ENCODE data around the gene EDDM3A.

The EDDM3A gene

GRCh38 chr14:20726531-20726930 lies 19.2 kb upstream of the EDDM3A start:
- Histone ChIP-seq H3K4me1 (ENCODE audit: low read depth, poor library complexity, severe bottlenecking) (no peaks in the 10 kb centered on the region), H3K36me3 (ENCODE audit: insufficient read depth) (no peaks in the 10 kb centered on the region), H3K4me2 (no peak overlapping the region), H3K4me3 (IDR thresholded peaks at IDR 0.05; ENCODE audit: insufficient read depth, low read depth, low read length) (no peak overlapping the region), H3K27ac (no peak overlapping the region), H2AFZ (ENCODE audit: low read depth) (no peak overlapping the region), H3K9ac (no peak overlapping the region), H3K79me2 (ENCODE audit: insufficient read depth, low read depth) (no peaks in the 10 kb centered on the region), H4K20me1 (ENCODE audit: insufficient read depth) (no peaks in the 10 kb centered on the region), H3K27me3 (ENCODE audit: insufficient read depth, low read depth) (no peaks in the 10 kb centered on the region)
- no peak for TF ChIP-seq CTCF (conservative IDR thresholded peaks at IDR 0.05; ENCODE audit: low read depth, low read length)

DNA sequence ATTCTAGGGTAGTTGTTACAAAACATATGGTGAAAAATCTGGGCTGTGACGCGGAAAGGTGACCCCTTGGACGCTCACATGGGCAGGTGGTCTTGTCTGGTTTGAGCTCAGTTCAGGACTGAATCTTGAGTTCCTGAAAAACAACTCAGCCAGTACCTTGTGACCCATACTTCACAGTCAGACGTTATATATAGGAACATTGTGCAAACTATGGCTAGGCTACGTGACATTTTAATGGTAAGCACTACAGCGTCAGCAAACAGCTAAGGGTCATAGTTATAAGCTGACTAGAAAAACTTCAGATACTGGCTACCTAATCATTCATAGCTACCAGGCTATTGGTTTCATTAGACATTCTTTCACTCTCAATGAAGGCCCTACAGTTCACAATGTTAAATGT lies 14.8 kb upstream of the EDDM3A start:
- Histone ChIP-seq H3K4me1 (ENCODE audit: low read depth, poor library complexity, severe bottlenecking) (no peaks in the 10 kb centered on the region), H3K27ac (no peak overlapping the region), H3K27me3 (ENCODE audit: insufficient read depth, low read depth) (no peaks in the 10 kb centered on the region), H4K20me1 (ENCODE audit: insufficient read depth) (no peaks in the 10 kb centered on the region), H3K36me3 (ENCODE audit: insufficient read depth) (no peaks in the 10 kb centered on the region), H3K79me2 (ENCODE audit: insufficient read depth, low read depth) (no peaks in the 10 kb centered on the region), H3K4me3 (IDR thresholded peaks at IDR 0.05; ENCODE audit: insufficient read depth, low read depth, low read length) (no peak overlapping the region), H2AFZ (ENCODE audit: low read depth) (no peak overlapping the region), H3K9ac (no peak overlapping the region), H3K4me2 (no peak overlapping the region)
- no peak for TF ChIP-seq CTCF (conservative IDR thresholded peaks at IDR 0.05; ENCODE audit: low read depth, low read length)

DNA sequence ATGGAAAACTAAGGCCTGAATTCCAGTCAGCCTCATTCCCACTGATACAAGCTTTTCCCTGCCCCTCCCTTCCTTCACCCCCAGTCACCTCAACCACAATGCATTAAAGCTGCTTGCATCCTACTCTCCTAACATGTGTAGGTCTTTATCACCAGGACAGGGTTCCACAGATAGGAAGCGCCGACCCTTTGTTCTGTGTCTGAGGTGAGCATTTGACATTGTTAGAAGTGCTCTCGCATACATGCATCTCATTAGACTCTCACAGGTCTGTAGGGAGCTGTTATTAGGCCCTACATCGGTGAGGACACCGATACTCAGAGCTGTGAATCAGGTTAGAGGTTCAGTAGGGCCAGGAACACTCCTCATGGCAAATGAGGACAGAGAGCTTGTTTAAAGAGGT lies 13.2 kb upstream of the EDDM3A start:
- Histone ChIP-seq H3K4me2 (no peak overlapping the region), H3K4me1 (ENCODE audit: low read depth, poor library complexity, severe bottlenecking) (no peaks in the 10 kb centered on the region), H3K36me3 (ENCODE audit: insufficient read depth) (no peaks in the 10 kb centered on the region), H3K27me3 (ENCODE audit: insufficient read depth, low read depth) (no peaks in the 10 kb centered on the region), H3K27ac (no peak overlapping the region), H4K20me1 (ENCODE audit: insufficient read depth) (no peaks in the 10 kb centered on the region), H2AFZ (ENCODE audit: low read depth) (no peak overlapping the region), H3K79me2 (ENCODE audit: insufficient read depth, low read depth) (no peaks in the 10 kb centered on the region), H3K9ac (no peak overlapping the region), H3K4me3 (IDR thresholded peaks at IDR 0.05; ENCODE audit: insufficient read depth, low read depth, low read length) (no peak overlapping the region)
- TF ChIP-seq CTCF (conservative IDR thresholded peaks at IDR 0.05; ENCODE audit: low read depth, low read length) = no peak

DNA sequence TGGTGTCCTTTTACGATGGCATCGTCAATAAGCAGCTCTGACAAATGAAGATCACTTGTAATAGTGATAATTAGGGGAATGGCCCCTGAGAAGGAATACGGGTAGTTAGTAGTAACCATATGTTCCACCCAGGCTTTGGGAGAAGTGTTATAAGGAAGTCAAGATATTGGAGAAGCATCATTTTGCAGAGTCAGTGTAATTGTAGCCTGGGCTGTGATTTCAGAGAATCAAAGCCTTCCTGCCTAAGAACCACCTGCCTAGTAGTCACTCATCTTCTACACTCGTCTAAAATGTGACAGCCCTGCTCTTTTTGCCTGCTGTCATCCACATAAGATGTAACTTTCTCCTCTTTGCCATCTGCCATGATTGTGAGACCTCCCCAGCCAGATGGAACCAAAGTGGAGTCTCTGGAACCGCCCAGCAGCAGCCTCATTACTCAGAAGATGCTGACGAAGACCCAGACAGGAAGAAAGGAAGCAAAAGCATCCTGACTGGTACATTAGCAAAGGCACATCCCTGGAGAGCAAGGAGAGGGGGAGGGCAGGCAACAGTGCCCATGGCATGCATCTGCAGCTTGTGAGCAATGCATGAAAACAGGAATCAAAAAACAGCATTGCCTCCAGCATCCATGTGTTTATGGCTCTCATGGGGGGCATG lies 12.6 kb upstream of the EDDM3A start:
- no peaks in the 10 kb centered on the region for H3K79me2 ChIP-seq (ENCODE audit: insufficient read depth, low read depth)
- no peak for TF ChIP-seq CTCF (conservative IDR thresholded peaks at IDR 0.05; ENCODE audit: low read depth, low read length)
- H4K20me1 ChIP-seq (ENCODE audit: insufficient read depth) = no peaks in the 10 kb centered on the region
- H3K27me3 ChIP-seq (ENCODE audit: insufficient read depth, low read depth) = no peaks in the 10 kb centered on the region
- no peaks in the 10 kb centered on the region for H3K36me3 ChIP-seq (ENCODE audit: insufficient read depth)
- no peak overlapping the region for H3K4me3 ChIP-seq (IDR thresholded peaks at IDR 0.05; ENCODE audit: insufficient read depth, low read depth, low read length)
- H2AFZ ChIP-seq (ENCODE audit: low read depth) = no peak overlapping the region
- H3K4me1 ChIP-seq (ENCODE audit: low read depth, poor library complexity, severe bottlenecking) = no peaks in the 10 kb centered on the region
- H3K27ac ChIP-seq = no peak overlapping the region
- no peak overlapping the region for H3K9ac ChIP-seq
- H3K4me2 ChIP-seq = no peak overlapping the region

All from KMS-11 (cell line).